ENCODE data around the gene PERM1.

DNA sequence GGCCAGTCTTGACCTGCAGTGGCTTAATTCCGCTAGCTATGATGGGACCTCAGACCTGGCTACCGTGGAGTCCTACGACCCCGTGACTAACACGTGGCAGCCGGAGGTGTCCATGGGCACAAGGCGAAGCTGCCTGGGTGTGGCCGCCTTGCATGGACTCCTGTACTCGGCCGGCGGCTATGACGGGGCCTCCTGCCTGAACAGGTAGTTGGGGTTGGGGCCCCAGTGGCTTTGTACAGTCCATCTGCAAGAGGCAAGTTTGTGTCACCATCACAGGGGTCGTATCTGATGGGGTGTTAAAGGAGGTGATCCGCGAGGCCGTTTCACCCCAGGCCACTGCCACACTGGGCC, 18.6 kb downstream of the PERM1 start:
- TF ChIP-seq POLR2AphosphoS5 (IDR thresholded peaks at IDR 0.05; ENCODE audit: low read depth, low read length) = no peak
- TF ChIP-seq SIN3A (IDR thresholded peaks at IDR 0.05; ENCODE audit: borderline replicate concordance, insufficient read depth, low read depth, low read length) = no peak
- no peak for TF ChIP-seq CTCF (IDR thresholded peaks at IDR 0.05)

Measured in Panc1 (cell line).